ENCODE measurements around the gene APOBEC3B.
A peak's percentile ranks its signal among the peaks of the same experiment; 100 is the strongest.
"Not testable (repeated sequence)": the region's sequence is repeated elsewhere in the genome, so short reads cannot be mapped to it uniquely, and the experiment has no call there.

The APOBEC3B gene

DNA sequence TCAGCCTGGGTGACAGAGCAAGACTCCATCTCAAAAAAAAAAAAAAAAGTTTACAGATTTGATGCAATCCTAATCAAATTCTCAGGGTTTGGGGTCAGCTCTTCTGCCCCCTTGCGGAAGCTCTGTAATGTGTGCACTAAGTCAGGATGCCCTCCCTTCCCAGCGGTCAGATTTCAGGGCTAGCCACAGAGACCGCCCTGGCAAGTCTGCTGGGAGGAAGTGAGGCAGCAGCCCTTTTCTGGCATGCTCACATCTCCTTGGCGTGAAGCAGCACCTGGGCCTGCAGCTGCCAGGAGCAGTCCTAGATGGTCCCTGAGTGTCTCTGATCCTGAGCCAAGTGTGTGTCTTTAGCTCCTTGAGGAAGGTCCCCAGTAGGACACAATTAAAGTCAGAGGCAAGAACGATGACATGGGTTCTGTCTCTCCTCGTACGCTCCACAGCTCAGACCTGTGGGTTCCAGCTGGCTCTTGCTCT lies 21.1 kb downstream of the APOBEC3B start:
- 50 to 56% methylated on average over 4 to 7 of the region's 7 CpGs for WGBS, 2 experiments (ENCODE audit: insufficient coverage in 2 of 2)
- Histone ChIP-seq H3K9me3 (ENCODE audit: control insufficient read depth, low read length) (no peaks in the 10 kb centered on the region), H3K27ac (ENCODE audit: low read depth, low read length, severe bottlenecking) (no peak overlapping the region), H3K4me1 (ENCODE audit: control insufficient read depth, insufficient read depth, low read length, poor library complexity, severe bottlenecking) (no peaks in the 10 kb centered on the region), H3K36me3 (ENCODE audit: control insufficient read depth, insufficient read depth, low read length) (no peaks in the 10 kb centered on the region), H3K4me3 (ENCODE audit: extremely low read depth, insufficient read depth, low read length, poor library complexity, severe bottlenecking) (no peak overlapping the region)

DNA sequence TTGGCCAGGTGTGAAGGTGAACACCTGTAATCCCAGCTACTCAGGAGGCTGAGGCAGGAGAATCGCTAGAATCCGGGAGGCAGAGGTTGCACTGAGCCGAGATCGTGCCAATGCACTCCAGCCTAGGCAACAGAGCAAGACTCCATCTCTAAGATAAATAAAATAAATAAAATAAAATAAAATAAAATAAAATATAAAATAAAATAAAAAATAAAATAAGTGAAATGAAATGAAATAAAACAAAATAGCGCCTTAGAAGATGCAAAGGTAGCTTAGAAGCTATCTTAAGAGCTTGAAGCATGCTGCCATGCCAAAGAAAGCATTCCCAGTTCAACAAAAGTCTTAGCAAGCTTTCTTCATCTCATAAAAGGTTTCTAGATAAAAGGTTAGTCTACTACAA lies 25.0 kb downstream of the APOBEC3B start:
- no peaks in the 10 kb centered on the region for H3K4me1 ChIP-seq (ENCODE audit: control insufficient read depth, insufficient read depth, low read length, poor library complexity, severe bottlenecking)
- H3K4me3 ChIP-seq (ENCODE audit: extremely low read depth, insufficient read depth, low read length, poor library complexity, severe bottlenecking), result no peak overlapping the region
- H3K36me3 ChIP-seq (ENCODE audit: control insufficient read depth, insufficient read depth, low read length), result no peaks in the 10 kb centered on the region
- WGBS, 2 experiments (ENCODE audit: insufficient coverage in 2 of 2), result 100% methylated on average over 2 of the region's 5 CpGs; no CpG with 5 or more reads in 1 of the 2 experiments
- no peaks in the 10 kb centered on the region for H3K9me3 ChIP-seq (ENCODE audit: control insufficient read depth, low read length)
- no peak overlapping the region for H3K27ac ChIP-seq (ENCODE audit: low read depth, low read length, severe bottlenecking)

DNA sequence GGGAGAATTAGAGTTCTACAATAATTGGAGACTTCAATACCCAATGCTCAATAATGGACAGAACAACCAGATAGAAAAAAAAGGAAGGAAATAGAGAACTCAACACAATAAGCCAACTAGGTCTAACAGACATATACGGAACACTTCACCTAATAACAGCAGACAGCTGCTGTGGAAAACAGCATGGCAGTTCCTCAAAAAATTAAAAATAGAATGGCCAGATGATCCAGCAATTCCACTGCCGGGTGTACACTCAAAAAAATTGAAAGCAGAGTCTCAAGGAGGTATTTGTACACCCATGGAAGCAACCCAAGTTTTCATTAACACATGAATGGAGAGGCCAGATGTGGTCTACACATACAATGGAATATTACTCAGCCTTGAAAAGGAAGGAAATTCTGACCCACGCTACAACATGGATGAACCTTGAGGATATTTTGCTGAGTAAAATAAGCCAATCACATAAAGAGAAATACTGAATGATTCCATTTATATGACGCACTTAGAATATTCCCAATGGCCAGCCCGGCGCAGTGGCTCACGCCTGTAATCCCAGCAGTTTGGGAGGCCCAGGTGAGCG lies 26.2 kb downstream of the APOBEC3B start:
- 92 to 98% methylated on average over 6 of the region's 8 CpGs for WGBS, 2 experiments (ENCODE audit: insufficient coverage in 2 of 2)
- H3K27ac ChIP-seq (ENCODE audit: low read depth, low read length, severe bottlenecking); H3K4me3 ChIP-seq (ENCODE audit: extremely low read depth, insufficient read depth, low read length, poor library complexity, severe bottlenecking): not testable (repeated sequence)

DNA sequence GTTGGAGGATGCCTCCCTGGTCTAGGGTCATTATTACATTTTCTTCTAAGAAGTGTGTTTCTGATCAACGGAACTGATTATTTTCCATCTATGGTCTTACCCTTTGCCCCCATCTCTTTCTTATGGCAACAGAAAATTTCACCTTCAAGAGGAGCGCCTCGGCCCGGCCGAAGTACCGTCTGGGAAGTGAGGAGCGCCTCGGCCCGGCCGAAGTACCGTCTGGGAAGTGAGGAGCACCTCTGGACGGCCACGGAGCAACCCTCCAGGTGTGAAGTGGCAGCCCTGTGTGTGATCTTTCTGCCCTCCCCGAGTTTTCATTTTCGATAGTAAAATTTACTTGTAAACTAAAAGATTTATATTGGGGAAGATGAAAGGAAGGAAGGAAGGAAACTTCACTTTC lies 28.8 kb downstream of the APOBEC3B start:
- Histone ChIP-seq H3K4me3 (ENCODE audit: extremely low read depth, insufficient read depth, low read length, poor library complexity, severe bottlenecking) (no peak overlapping the region), H3K4me1 (ENCODE audit: control insufficient read depth, insufficient read depth, low read length, poor library complexity, severe bottlenecking) (peaks cover 13% of the 10 kb centered on the region), H3K27ac (ENCODE audit: low read depth, low read length, severe bottlenecking) (no peak overlapping the region), H3K9me3 (ENCODE audit: control insufficient read depth, low read length) (no peaks in the 10 kb centered on the region), H3K36me3 (ENCODE audit: control insufficient read depth, insufficient read depth, low read length) (no peaks in the 10 kb centered on the region)
- 88 to 92% methylated on average over 10 to 13 of the region's 15 CpGs for WGBS, 2 experiments (ENCODE audit: insufficient coverage in 2 of 2)

More for the DNA sequence above, 26.2 kb downstream of the APOBEC3B start:
- not testable (repeated sequence) for H3K9me3 ChIP-seq (ENCODE audit: control insufficient read depth, low read length); H3K4me1 ChIP-seq (ENCODE audit: control insufficient read depth, insufficient read depth, low read length, poor library complexity, severe bottlenecking); H3K36me3 ChIP-seq (ENCODE audit: control insufficient read depth, insufficient read depth, low read length)

DNA sequence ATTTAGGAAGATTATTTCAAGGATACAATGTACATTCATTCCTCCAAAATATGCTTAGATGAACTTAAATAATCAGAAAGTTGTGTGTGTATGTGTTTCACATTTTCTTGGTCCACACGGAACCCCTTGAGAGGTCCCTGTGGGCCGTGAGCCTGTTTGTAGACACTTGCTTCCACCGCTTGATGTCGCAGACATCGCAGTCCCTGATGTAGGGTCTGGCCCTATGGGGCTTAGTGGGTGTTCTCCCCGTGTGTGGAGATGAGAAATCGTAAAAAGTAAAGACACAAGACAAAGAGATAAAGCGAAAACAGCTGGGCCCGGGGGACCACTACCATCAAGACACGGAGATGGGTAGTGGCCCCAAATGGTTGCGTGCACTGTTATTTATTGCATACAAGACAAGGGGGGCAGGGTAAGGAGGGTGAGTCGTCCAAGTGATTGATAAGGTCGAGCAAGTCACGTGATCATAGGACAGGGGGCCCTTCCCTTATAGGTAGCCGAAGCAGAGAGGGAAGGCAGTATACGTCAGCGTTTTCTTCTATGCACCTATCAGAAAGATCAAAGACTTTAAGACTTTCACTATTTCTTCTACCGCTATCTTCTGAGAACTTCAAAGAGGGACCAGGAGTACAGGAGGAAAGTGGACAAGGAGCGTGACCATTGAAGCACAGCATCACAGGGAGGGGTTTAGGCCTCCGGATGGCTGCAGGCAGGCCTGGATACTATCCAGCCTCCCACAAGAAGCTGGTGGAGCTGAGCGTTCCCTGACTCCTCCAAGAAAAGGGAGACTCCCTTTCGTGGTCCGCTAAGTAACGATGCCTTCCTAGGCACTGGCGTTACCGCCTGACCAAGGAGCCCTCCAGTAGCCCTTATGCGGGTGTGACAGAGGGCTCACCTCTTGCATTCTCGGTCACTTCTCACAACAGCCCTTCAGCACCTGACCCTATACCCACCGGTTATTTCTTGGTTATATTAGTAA lies 30.7 kb downstream of the APOBEC3B start:
- H3K9me3 ChIP-seq (ENCODE audit: control insufficient read depth, low read length), result no peaks in the 10 kb centered on the region
- H3K4me1 ChIP-seq (ENCODE audit: control insufficient read depth, insufficient read depth, low read length, poor library complexity, severe bottlenecking), result peaks cover 13% of the 10 kb centered on the region
- no peak overlapping the region for H3K27ac ChIP-seq (ENCODE audit: low read depth, low read length, severe bottlenecking)
- H3K36me3 ChIP-seq (ENCODE audit: control insufficient read depth, insufficient read depth, low read length), result no peaks in the 10 kb centered on the region
- H3K4me3 ChIP-seq (ENCODE audit: extremely low read depth, insufficient read depth, low read length, poor library complexity, severe bottlenecking), result no peak overlapping the region
- 87 to 91% methylated on average over 23 to 24 of the region's 29 CpGs for WGBS, 2 experiments (ENCODE audit: insufficient coverage in 2 of 2)

DNA sequence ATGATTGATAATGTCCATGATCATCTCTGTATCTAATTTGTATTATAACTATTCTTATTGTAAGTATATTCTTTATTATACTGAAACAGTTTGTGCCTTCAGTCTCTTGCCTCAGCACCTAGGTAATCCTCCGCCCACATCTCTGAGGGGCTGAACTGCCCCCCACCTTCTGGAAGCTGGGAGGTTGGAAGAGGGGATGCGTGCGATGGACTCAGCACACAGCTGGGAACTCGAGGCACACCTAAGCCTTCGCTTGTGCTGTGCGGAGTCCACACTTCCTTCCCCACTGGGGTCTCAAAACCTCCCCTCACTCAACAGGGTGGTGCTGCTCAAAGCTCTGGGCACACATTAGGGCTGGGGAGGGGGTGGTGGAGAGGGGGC lies 31.4 kb downstream of the APOBEC3B start:
- not testable (repeated sequence) for H3K9me3 ChIP-seq (ENCODE audit: control insufficient read depth, low read length); H3K36me3 ChIP-seq (ENCODE audit: control insufficient read depth, insufficient read depth, low read length); H3K4me3 ChIP-seq (ENCODE audit: extremely low read depth, insufficient read depth, low read length, poor library complexity, severe bottlenecking)
- 60% methylated on average over 1 of the region's 6 CpGs; no CpG with 5 or more reads in 1 of the 2 experiments for WGBS, 2 experiments (ENCODE audit: insufficient coverage in 2 of 2)
- H3K27ac ChIP-seq (ENCODE audit: low read depth, low read length, severe bottlenecking), result peak overlapping the region; percentile 68
- H3K4me1 ChIP-seq (ENCODE audit: control insufficient read depth, insufficient read depth, low read length, poor library complexity, severe bottlenecking), result peaks cover 13% of the 10 kb centered on the region

DNA sequence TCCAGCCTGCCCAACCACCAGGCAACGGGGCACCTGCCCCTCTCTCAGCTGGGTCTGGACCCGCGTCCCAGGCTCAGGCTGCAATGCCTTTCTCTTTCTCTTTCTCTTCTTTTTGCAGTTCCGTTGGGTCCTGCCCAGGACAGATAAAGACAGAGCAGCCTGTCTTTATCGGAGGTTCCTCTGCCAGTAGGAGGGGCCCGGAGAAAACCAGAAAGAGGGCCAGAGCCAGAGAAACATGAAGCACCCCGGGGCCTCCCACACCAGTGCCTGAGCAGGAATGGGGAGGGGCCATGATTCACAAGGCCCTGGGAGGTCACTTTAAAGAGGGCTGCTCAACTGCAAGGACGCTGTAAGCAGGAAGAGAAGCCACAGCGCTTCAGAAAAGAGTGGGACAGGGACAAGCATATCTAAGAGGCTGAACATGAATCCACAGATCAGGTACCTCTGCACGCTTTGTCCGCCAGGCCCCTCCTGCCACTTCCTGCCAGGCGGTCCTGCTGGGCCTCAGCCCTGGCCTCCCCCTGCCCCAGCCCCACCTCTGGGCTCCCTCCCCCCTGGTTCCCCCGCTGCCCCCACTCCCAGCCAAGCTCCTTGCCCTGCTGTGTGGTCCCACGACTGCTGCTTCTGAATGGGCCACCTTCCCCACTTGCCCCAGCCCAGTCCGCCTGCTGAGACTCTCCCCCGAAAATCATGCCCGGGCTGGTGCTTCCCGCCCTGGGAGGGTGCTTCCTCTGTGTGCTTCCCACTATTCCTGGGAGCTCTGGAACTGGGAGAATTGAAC lies 32.0 kb downstream of the APOBEC3B start, which contains the start of gene APOBEC3C:
Gene APOBEC3C (plus strand): TSS at position 316 of the 781 bp plus-strand sequence. CDS start 106 bp downstream, at position 422.
- Histone ChIP-seq H3K9me3 (ENCODE audit: control insufficient read depth, low read length) (no peaks in the 10 kb centered on the region), H3K27ac (ENCODE audit: low read depth, low read length, severe bottlenecking) (peak within 1 kb of the TSS; percentile 68), H3K36me3 (ENCODE audit: control insufficient read depth, insufficient read depth, low read length) (peaks cover 8% of the 10 kb centered on the region), H3K4me3 (ENCODE audit: extremely low read depth, insufficient read depth, low read length, poor library complexity, severe bottlenecking) (peak within 1 kb of the TSS; percentile 48), H3K4me1 (ENCODE audit: control insufficient read depth, insufficient read depth, low read length, poor library complexity, severe bottlenecking) (peaks cover 13% of the 10 kb centered on the region)
- 6 to 15% methylated on average over 12 of the region's 18 CpGs for WGBS, 2 experiments (ENCODE audit: insufficient coverage in 2 of 2)

DNA sequence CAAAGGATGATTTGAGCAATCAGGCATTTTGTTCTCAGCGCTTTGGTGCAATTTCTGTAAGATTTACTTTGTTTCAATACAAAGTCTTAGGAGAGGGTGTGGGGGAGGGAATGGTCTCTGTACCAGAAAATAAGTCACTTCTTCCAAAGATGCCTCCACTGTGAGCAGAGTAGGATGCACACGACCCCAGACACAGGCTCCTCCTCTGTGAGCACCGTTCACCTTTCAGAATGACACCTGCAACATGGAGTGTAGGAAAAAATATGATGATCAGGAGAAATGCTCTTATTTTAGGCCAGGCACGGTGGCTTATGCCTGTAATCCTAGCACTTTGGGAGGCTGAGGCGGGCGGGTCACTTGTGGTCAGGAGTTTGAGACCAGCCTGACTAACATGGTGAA lies 32.6 kb downstream of the APOBEC3B start:
- not testable (repeated sequence) for H3K9me3 ChIP-seq (ENCODE audit: control insufficient read depth, low read length); H3K36me3 ChIP-seq (ENCODE audit: control insufficient read depth, insufficient read depth, low read length)
- Histone ChIP-seq H3K4me3 (ENCODE audit: extremely low read depth, insufficient read depth, low read length, poor library complexity, severe bottlenecking) (peak overlapping the region; percentile 48), H3K4me1 (ENCODE audit: control insufficient read depth, insufficient read depth, low read length, poor library complexity, severe bottlenecking) (peaks cover 13% of the 10 kb centered on the region), H3K27ac (ENCODE audit: low read depth, low read length, severe bottlenecking) (peak overlapping the region; percentile 68)
- 66 to 75% methylated on average over 4 to 5 of the region's 6 CpGs for WGBS, 2 experiments (ENCODE audit: insufficient coverage in 2 of 2)

DNA sequence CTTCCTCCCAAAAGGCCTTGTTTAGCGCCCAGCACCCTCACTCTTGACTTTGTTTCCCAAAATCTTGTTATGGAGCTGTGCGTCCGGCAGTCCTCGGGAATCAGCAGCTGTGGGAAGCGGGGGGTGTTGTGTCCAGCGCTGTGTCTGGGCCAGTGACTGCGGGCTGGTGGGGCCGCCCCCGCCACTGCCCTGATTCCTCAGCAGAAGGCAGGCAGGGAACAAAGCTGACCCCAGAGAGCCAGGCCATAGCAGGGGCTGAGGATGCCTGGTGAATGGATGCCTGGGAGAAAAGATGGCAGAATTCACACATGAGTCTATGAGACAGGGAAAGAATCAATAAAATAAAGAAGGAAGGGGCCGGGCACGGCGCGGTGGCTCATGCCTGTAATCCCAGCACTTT lies 34.4 kb downstream of the APOBEC3B start:
- H3K27ac ChIP-seq (ENCODE audit: low read depth, low read length, severe bottlenecking), result no peak overlapping the region
- no peaks in the 10 kb centered on the region for H3K9me3 ChIP-seq (ENCODE audit: control insufficient read depth, low read length)
- H3K4me1 ChIP-seq (ENCODE audit: control insufficient read depth, insufficient read depth, low read length, poor library complexity, severe bottlenecking), result peaks cover 19% of the 10 kb centered on the region
- WGBS, 2 experiments (ENCODE audit: insufficient coverage in 2 of 2), result 93 to 99% methylated on average over 12 to 13 of the region's 13 CpGs
- H3K36me3 ChIP-seq (ENCODE audit: control insufficient read depth, insufficient read depth, low read length), result peaks cover 8% of the 10 kb centered on the region
- H3K4me3 ChIP-seq (ENCODE audit: extremely low read depth, insufficient read depth, low read length, poor library complexity, severe bottlenecking), result no peak overlapping the region

DNA sequence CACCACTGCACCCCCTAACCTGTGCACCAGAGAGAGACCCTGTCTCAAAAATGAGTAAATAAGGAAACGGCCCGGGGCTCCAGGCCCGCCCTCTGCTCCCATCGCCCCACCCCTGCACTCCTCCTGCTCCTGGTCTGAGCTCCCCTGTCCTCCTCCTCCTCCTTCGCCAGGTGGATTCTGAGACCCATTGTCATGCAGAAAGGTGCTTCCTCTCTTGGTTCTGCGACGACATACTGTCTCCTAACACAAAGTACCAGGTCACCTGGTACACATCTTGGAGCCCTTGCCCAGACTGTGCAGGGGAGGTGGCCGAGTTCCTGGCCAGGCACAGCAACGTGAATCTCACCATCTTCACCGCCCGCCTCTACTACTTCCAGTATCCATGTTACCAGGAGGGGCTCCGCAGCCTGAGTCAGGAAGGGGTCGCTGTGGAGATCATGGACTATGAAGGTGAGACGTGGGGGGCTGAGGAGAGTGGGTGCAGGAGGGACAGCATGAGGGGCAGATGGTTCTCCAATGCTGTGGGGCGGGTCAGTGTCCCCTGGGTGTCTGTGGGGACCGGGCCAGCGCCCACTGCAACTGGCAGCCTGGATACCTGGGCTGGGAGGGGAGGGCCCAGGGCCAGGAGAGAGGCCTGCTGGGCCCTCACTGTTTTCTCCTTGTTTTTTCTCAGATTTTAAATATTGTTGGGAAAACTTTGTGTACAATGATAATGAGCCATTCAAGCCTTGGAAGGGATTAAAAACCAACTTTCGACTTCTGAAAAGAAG lies 35.6 kb downstream of the APOBEC3B start:
- H3K4me1 ChIP-seq (ENCODE audit: control insufficient read depth, insufficient read depth, low read length, poor library complexity, severe bottlenecking), result peaks cover 26% of the 10 kb centered on the region
- peaks cover 8% of the 10 kb centered on the region for H3K36me3 ChIP-seq (ENCODE audit: control insufficient read depth, insufficient read depth, low read length)
- WGBS, 2 experiments (ENCODE audit: insufficient coverage in 2 of 2), result 72 to 81% methylated on average over 13 to 14 of the region's 18 CpGs
- no peak overlapping the region for H3K27ac ChIP-seq (ENCODE audit: low read depth, low read length, severe bottlenecking)
- no peaks in the 10 kb centered on the region for H3K9me3 ChIP-seq (ENCODE audit: control insufficient read depth, low read length)
- no peak overlapping the region for H3K4me3 ChIP-seq (ENCODE audit: extremely low read depth, insufficient read depth, low read length, poor library complexity, severe bottlenecking)

All from mesodermal cell (in vitro differentiated cells).